Daoy (cell line): Measurements from ENCODE around the gene SH3D19. TPM values are rescaled to one million over a fixed set of nuclear protein-coding genes. Genes with fewer than 3 reads are reported as not detected.
"Not testable (repeated sequence)": the region's sequence is repeated elsewhere in the genome, so short reads cannot be mapped to it uniquely, and the experiment has no call there.

Experiments used
- DNase-seq: peaks from one replicate; pipeline ENCODE4 v3.0.0-alpha.2; 2015; ENCODE audit warnings: low read depth
- total RNA-seq: library from RNA; depleted of rRNA; stranded (reverse); fragments of >200 nt; shearing (Covaris generic); gene quantifications from 2 replicates; pipeline ENCODE4 v1.2.3, GENCODE V29; 2014

The SH3D19 gene
- total RNA-seq, 1 experiment from 2014 or later: 5.3 TPM

GRCh38 chr4:151150821-151151580 is 174.4 kb downstream of the SH3D19 start:
- DNase-seq: no peak

GRCh38 chr4:151148261-151148660 is 177.1 kb downstream of the SH3D19 start:
- no peak for DNase-seq

- DNase-seq: no peak
Observed at GRCh38 chr4:151147000-151147399, 178.4 kb downstream of the SH3D19 start.

- no peak for DNase-seq
Observed at GRCh38 chr4:151144329-151145072, 180.9 kb downstream of the SH3D19 start.

- no peak for DNase-seq
Observed at GRCh38 chr4:151143811-151144210, 181.6 kb downstream of the SH3D19 start.

- no peak for DNase-seq
Observed at GRCh38 chr4:151143162-151143561, 182.2 kb downstream of the SH3D19 start.

GRCh38 chr4:151142758-151143157 is 182.6 kb downstream of the SH3D19 start:
- no peak for DNase-seq

GRCh38 chr4:151139814-151140213 is 185.6 kb downstream of the SH3D19 start:
- DNase-seq: no peak

GRCh38 chr4:151136048-151136447 is 189.4 kb downstream of the SH3D19 start:
- DNase-seq: not testable (repeated sequence)

GRCh38 chr4:151133311-151133710 is 192.1 kb downstream of the SH3D19 start:
- DNase-seq: no peak

- no peak for DNase-seq
Observed at GRCh38 chr4:151129796-151130195, 195.6 kb downstream of the SH3D19 start.

GRCh38 chr4:151117371-151117962 is 207.9 kb downstream of the SH3D19 start:
- DNase-seq: peak; percentile 34

GRCh38 chr4:151114986-151115385 is 210.4 kb downstream of the SH3D19 start:
- DNase-seq: no peak

- DNase-seq: no peak
Observed at GRCh38 chr4:151114338-151114737, 211.1 kb downstream of the SH3D19 start.

GRCh38 chr4:151110236-151110635 is 215.2 kb downstream of the SH3D19 start:
- no peak for DNase-seq

GRCh38 chr4:151107063-151107462 is 218.3 kb downstream of the SH3D19 start:
- no peak for DNase-seq

- no peak for DNase-seq
Observed at GRCh38 chr4:151105454-151106032, 219.9 kb downstream of the SH3D19 start.

GRCh38 chr4:151104621-151105020 is 220.8 kb downstream of the SH3D19 start:
- no peak for DNase-seq

- no peak for DNase-seq
Observed at GRCh38 chr4:151103758-151104157, 221.6 kb downstream of the SH3D19 start.

GRCh38 chr4:151100531-151100930 is 224.9 kb downstream of the SH3D19 start:
- no peak for DNase-seq

- no peak for DNase-seq
Observed at GRCh38 chr4:151099976-151100417, 225.4 kb downstream of the SH3D19 start.

- peak; percentile 92 for DNase-seq
Observed at GRCh38 chr4:151099229-151099975, 226.0 kb downstream of the SH3D19 start, which contains the start of gene RPS3A. RPS3A (plus strand) TSS chr4:151099628; CDS start chr4:151099653, 25 bp downstream.
